ENCODE data around the gene DICER1.

DNA sequence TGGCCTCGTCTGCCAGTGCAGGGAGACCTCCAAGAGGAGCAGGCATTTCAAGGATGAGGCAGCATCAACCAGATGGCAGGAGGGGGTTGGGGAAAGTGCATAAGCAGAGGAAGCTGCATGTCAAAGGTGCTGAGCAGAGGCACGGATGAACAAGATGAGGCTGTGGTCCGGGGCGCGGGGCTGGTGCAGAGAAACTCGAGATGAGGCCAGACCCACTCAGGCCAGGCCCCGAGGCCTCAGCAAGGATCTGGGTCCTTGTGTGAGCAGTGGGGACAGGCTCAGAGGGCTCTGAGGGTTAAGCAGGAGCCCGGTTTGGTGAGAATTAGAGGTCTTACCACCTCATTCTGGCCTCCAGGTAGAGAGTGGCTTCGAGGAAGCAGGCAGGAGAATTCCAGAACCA, 98.8 kb downstream of the DICER1 start:
- TF ChIP-seq, protein P1, sequence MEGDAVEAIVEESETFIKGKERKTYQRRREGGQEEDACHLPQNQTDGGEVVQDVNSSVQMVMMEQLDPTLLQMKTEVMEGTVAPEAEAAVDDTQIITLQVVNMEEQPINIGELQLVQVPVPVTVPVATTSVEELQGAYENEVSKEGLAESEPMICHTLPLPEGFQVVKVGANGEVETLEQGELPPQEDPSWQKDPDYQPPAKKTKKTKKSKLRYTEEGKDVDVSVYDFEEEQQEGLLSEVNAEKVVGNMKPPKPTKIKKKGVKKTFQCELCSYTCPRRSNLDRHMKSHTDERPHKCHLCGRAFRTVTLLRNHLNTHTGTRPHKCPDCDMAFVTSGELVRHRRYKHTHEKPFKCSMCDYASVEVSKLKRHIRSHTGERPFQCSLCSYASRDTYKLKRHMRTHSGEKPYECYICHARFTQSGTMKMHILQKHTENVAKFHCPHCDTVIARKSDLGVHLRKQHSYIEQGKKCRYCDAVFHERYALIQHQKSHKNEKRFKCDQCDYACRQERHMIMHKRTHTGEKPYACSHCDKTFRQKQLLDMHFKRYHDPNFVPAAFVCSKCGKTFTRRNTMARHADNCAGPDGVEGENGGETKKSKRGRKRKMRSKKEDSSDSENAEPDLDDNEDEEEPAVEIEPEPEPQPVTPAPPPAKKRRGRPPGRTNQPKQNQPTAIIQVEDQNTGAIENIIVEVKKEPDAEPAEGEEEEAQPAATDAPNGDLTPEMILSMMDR (IDR thresholded peaks at IDR 0.05; ENCODE audit: low read depth, low read length, poor library complexity, severe bottlenecking): no peak
- TF ChIP-seq EZH2phosphoT487 (IDR thresholded peaks at IDR 0.05; ENCODE audit: borderline replicate concordance, low read length): no peak

Data from DOHH2 (cell line).